Effector memory CD8-positive, alpha-beta T cell (primary cell): ENCODE results near the gene LIMK1.
A peak's percentile ranks its signal among the peaks of the same experiment; 100 is the strongest.

Source experiments
- ATAC-seq: fragments of 150-1000 bp; cut with Tn5 transposase; replicated peaks from 2 replicates; pipeline ENCODE4 v1.10.0; 2021; ENCODE audit warnings: mild to moderate bottlenecking, moderate library complexity
- DNase-seq, 3 experiments: peaks; one replicate each; pipeline ENCODE4 v3.0.0; 2021
- H3K27ac Mint-ChIP-seq, 2 donors: one replicate each; pipeline ENCODE4 v1.8.0; 2022; ENCODE audit warnings: mild to moderate bottlenecking in 2 of 2, mixed read lengths in 2 of 2, moderate library complexity in 2 of 2
- H3K27me3 Mint-ChIP-seq, 2 donors: one replicate each; pipeline ENCODE4 v1.8.0; 2022; ENCODE audit warnings: mixed read lengths in 2 of 2
- H3K36me3 Mint-ChIP-seq: one replicate; pipeline ENCODE4 v1.8.0; 2022; ENCODE audit warnings: mild to moderate bottlenecking, moderate library complexity, mixed read lengths; ENCODE audit not compliant: insufficient read depth
- H3K4me1 Mint-ChIP-seq, 2 donors: one replicate each; pipeline ENCODE4 v1.8.0; 2022; ENCODE audit warnings: low read depth in 2 of 2, mixed read lengths in 2 of 2
- H3K4me3 Mint-ChIP-seq, 2 donors: one replicate each; pipeline ENCODE4 v1.8.0; 2022; ENCODE audit warnings: mild to moderate bottlenecking in 2 of 2, mixed read lengths in 2 of 2, moderate library complexity in 2 of 2
- H3K9me3 Mint-ChIP-seq, 2 donors: one replicate each; pipeline ENCODE4 v1.8.0; 2022; ENCODE audit warnings: mixed read lengths in 2 of 2

Gene LIMK1

GRCh38 chr7:74048999-74049599 lies 34.5 kb upstream of the LIMK1 start:
- ATAC-seq (no peak), DNase-seq (no peak)
- no peak overlapping the region for H3K27ac Mint-ChIP-seq
- H3K9me3 Mint-ChIP-seq: no peaks in the 10 kb centered on the region
- H3K4me1 Mint-ChIP-seq: peaks cover 0 to 8% of the 10 kb centered on the region in 2 donors
- peaks cover 0 to 6% of the 10 kb centered on the region in 2 donors for H3K27me3 Mint-ChIP-seq
- no peaks in the 10 kb centered on the region for H3K36me3 Mint-ChIP-seq
- H3K4me3 Mint-ChIP-seq: no peak overlapping the region

- Mint-ChIP-seq H3K4me1 (peaks cover 0 to 8% of the 10 kb centered on the region in 2 donors), H3K36me3 (no peaks in the 10 kb centered on the region), H3K4me3 (no peak overlapping the region), H3K27me3 (no peaks in the 10 kb centered on the region), H3K27ac (no peak overlapping the region), H3K9me3 (no peaks in the 10 kb centered on the region)
- DNase-seq: no peak
- ATAC-seq: no peak
These were observed 33.4 kb upstream of the LIMK1 start for GRCh38 chr7:74049997-74050798.

- DNase-seq (no peak), ATAC-seq (no peak)
- peaks cover 3% of the 10 kb centered on the region for H3K36me3 Mint-ChIP-seq
- no peak overlapping the region for H3K4me3 Mint-ChIP-seq
- no peaks in the 10 kb centered on the region for H3K9me3 Mint-ChIP-seq
- no peak overlapping the region for H3K27ac Mint-ChIP-seq
- H3K27me3 Mint-ChIP-seq: no peaks in the 10 kb centered on the region
- H3K4me1 Mint-ChIP-seq: peaks cover 0 to 8% of the 10 kb centered on the region in 2 donors
These were observed 32.4 kb upstream of the LIMK1 start for GRCh38 chr7:74051193-74051592.

GRCh38 chr7:74051629-74052410 lies 31.8 kb upstream of the LIMK1 start:
- peaks cover 4% of the 10 kb centered on the region for H3K36me3 Mint-ChIP-seq
- no peak overlapping the region for H3K27ac Mint-ChIP-seq
- H3K9me3 Mint-ChIP-seq: no peaks in the 10 kb centered on the region
- ATAC-seq (no peak), DNase-seq (no peak)
- H3K27me3 Mint-ChIP-seq: no peaks in the 10 kb centered on the region
- H3K4me3 Mint-ChIP-seq: no peak overlapping the region
- H3K4me1 Mint-ChIP-seq: peaks cover 0 to 8% of the 10 kb centered on the region in 2 donors

- ATAC-seq: no peak
- DNase-seq: no peak
- Mint-ChIP-seq H3K4me3 (no peak overlapping the region), H3K9me3 (no peaks in the 10 kb centered on the region), H3K36me3 (peaks cover 4% of the 10 kb centered on the region), H3K27me3 (peaks cover 0 to 2% of the 10 kb centered on the region in 2 donors), H3K27ac (no peak overlapping the region), H3K4me1 (peaks cover 0 to 8% of the 10 kb centered on the region in 2 donors)
These were observed 31.0 kb upstream of the LIMK1 start for GRCh38 chr7:74052628-74053027.

- Mint-ChIP-seq H3K27ac (no peak overlapping the region), H3K27me3 (peaks cover 9 to 13% of the 10 kb centered on the region in 2 donors), H3K9me3 (no peaks in the 10 kb centered on the region), H3K4me1 (peaks cover 0 to 12% of the 10 kb centered on the region in 2 donors), H3K36me3 (peaks cover 4% of the 10 kb centered on the region), H3K4me3 (no peak overlapping the region)
- no peak for ATAC-seq
- no peak for DNase-seq
These were observed 29.9 kb upstream of the LIMK1 start for GRCh38 chr7:74053589-74054186.

- DNase-seq (no peak), ATAC-seq (no peak)
- Mint-ChIP-seq H3K27me3 (peaks cover 9 to 16% of the 10 kb centered on the region in 2 donors), H3K27ac (no peak overlapping the region), H3K36me3 (peaks cover 4% of the 10 kb centered on the region), H3K9me3 (no peaks in the 10 kb centered on the region), H3K4me1 (peaks cover 0 to 12% of the 10 kb centered on the region in 2 donors), H3K4me3 (no peak overlapping the region)
These were observed 27.3 kb upstream of the LIMK1 start for GRCh38 chr7:74056096-74056915.

- H3K4me1 Mint-ChIP-seq: peaks cover 7 to 13% of the 10 kb centered on the region in 2 donors
These were observed 26.2 kb upstream of the LIMK1 start for GRCh38 chr7:74057216-74057925.

GRCh38 chr7:74057987-74058386 lies 25.6 kb upstream of the LIMK1 start:
- Mint-ChIP-seq H3K27ac (peak overlapping the region in 1 of 2 donors; percentile 24), H3K4me1 (peaks cover 8 to 10% of the 10 kb centered on the region in 2 donors), H3K4me3 (no peak overlapping the region), H3K9me3 (no peaks in the 10 kb centered on the region), H3K36me3 (peaks cover 10% of the 10 kb centered on the region), H3K27me3 (peaks cover 9 to 16% of the 10 kb centered on the region in 2 donors)
- no peak for ATAC-seq
- DNase-seq: no peak

More at GRCh38 chr7:74057216-74057925, 26.2 kb upstream of the LIMK1 start:
- peaks cover 10% of the 10 kb centered on the region for H3K36me3 Mint-ChIP-seq
- peaks cover 9 to 16% of the 10 kb centered on the region in 2 donors for H3K27me3 Mint-ChIP-seq
- peak overlapping the region in 1 of 2 donors; percentile 24 for H3K27ac Mint-ChIP-seq
- DNase-seq (no peak), ATAC-seq (no peak)
- no peaks in the 10 kb centered on the region for H3K9me3 Mint-ChIP-seq
- no peak overlapping the region for H3K4me3 Mint-ChIP-seq

GRCh38 chr7:74058486-74058885 lies 25.1 kb upstream of the LIMK1 start:
- H3K27ac Mint-ChIP-seq: peak overlapping the region; percentile 24 to 76
- peaks cover 10% of the 10 kb centered on the region for H3K36me3 Mint-ChIP-seq
- peaks cover 8 to 10% of the 10 kb centered on the region in 2 donors for H3K4me1 Mint-ChIP-seq

GRCh38 chr7:74059037-74059436 lies 24.6 kb upstream of the LIMK1 start:
- H3K4me3 Mint-ChIP-seq: no peak overlapping the region
- no peaks in the 10 kb centered on the region for H3K9me3 Mint-ChIP-seq
- no peak for DNase-seq
- H3K36me3 Mint-ChIP-seq: peaks cover 10% of the 10 kb centered on the region
- peaks cover 9 to 16% of the 10 kb centered on the region in 2 donors for H3K27me3 Mint-ChIP-seq
- H3K27ac Mint-ChIP-seq: peak overlapping the region; percentile 15 to 79
- no peak for ATAC-seq
- peaks cover 8 to 10% of the 10 kb centered on the region in 2 donors for H3K4me1 Mint-ChIP-seq

More at GRCh38 chr7:74058486-74058885, 25.1 kb upstream of the LIMK1 start:
- no peaks in the 10 kb centered on the region for H3K9me3 Mint-ChIP-seq
- DNase-seq (no peak), ATAC-seq (no peak)
- H3K27me3 Mint-ChIP-seq: peaks cover 9 to 16% of the 10 kb centered on the region in 2 donors
- no peak overlapping the region for H3K4me3 Mint-ChIP-seq
